ENCODE measurements around the gene USP16. TPM values are rescaled to one million over a fixed set of nuclear protein-coding genes. Genes with fewer than 3 reads are reported as not detected.
A peak's percentile ranks its signal among the peaks of the same experiment; 100 is the strongest.

Gene USP16
- total and polyA plus RNA-seq, 2 donors (not counting 1 experiment from before 2014, with no cell fraction given): 13.1 to 54.7 TPM

DNA sequence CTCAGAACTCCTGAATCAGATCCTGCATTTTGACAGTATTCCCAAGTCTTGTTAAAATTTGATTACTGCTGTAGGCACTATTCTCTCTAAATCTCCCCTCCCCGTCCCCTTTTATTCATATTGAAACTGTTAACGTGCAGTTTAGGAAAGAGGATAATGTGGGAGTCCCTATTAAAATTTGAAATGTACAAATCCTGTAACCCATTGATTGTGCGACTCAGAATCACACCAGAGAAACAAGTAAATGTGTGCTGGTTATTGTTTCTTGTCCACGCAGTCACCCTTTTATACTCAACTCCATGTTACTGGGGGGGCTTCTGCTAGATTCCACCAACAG lies 31.2 kb upstream of the USP16 start:
- POLR2A ChIA-PET: interaction anchor here (0.9 to 2.5 kb wide), 6 partner anchors 10 to 307 kb away, joined by 3 to 25 read pairs (median 10); partner anchors contain the start of genes CCT8, RWDD2B and USP16
- H3K4me2 ChIP-seq (replicated peaks; ENCODE audit: low read depth, low read length, poor library complexity, severe bottlenecking): peak overlapping the region; percentile 84
- peaks cover 25% of the 10 kb centered on the region for H3K4me1 Mint-ChIP-seq
- no CpG with 5 or more reads among the region's 4 CpGs for WGBS (ENCODE audit: insufficient coverage)
- no peaks in the 10 kb centered on the region for H3K27me3 ChIP-seq (replicated peaks in 1 of 4; ENCODE audit: control extremely low read depth in 1 of 4, control insufficient read depth in 3 of 4, insufficient read depth in 4 of 4, low read length in 3 of 4)
- peak overlapping the region; percentile 83 for H2AFZ ChIP-seq (ENCODE audit: insufficient read depth, low read depth, low read length, poor library complexity, severe bottlenecking)
- peaks cover 18 to 20% of the 10 kb centered on the region in 2 donors for H3K4me1 ChIP-seq (ENCODE audit: control insufficient read depth in 2 of 2, insufficient read depth in 2 of 2, low read length in 2 of 2)
- H3K79me2 ChIP-seq (ENCODE audit: control insufficient read depth, insufficient read depth, low read length): peaks cover 39% of the 10 kb centered on the region
- intact Hi-C loops (cut with micrococcal nuclease): loop anchor here (1.0 to 10.0 kb wide), 2 partner anchors 9 to 312 kb away; no protein-coding TSS in a partner anchor
- H3K27ac ChIP-seq (ENCODE audit: low read length in 2 of 2): peak overlapping the region; percentile 88 to 93
- H3K27ac Mint-ChIP-seq: peak overlapping the region; percentile 97
- H3K4me3 ChIP-seq (ENCODE audit: control extremely low read depth in 1 of 5, extremely low read depth in 1 of 5, insufficient read depth in 1 of 5, low read depth in 2 of 5, low read length in 4 of 5): peak overlapping the region; percentile 48 to 64 (median 61)
- no peaks in the 10 kb centered on the region for H3K27me3 Mint-ChIP-seq
- H3K9ac ChIP-seq (ENCODE audit: low read length): peak overlapping the region; percentile 89
- DNase-seq (no peak), ATAC-seq (ENCODE audit: low read depth) (no peak)
- no peaks in the 10 kb centered on the region for H3K9me3 Mint-ChIP-seq (ENCODE audit: insufficient read depth)
- TF ChIP-seq EZH2 (IDR thresholded peaks at IDR 0.05; ENCODE audit: borderline replicate concordance, insufficient read depth, low read depth, low read length, poor library complexity, severe bottlenecking): no peak
- TF ChIP-seq, protein P1, sequence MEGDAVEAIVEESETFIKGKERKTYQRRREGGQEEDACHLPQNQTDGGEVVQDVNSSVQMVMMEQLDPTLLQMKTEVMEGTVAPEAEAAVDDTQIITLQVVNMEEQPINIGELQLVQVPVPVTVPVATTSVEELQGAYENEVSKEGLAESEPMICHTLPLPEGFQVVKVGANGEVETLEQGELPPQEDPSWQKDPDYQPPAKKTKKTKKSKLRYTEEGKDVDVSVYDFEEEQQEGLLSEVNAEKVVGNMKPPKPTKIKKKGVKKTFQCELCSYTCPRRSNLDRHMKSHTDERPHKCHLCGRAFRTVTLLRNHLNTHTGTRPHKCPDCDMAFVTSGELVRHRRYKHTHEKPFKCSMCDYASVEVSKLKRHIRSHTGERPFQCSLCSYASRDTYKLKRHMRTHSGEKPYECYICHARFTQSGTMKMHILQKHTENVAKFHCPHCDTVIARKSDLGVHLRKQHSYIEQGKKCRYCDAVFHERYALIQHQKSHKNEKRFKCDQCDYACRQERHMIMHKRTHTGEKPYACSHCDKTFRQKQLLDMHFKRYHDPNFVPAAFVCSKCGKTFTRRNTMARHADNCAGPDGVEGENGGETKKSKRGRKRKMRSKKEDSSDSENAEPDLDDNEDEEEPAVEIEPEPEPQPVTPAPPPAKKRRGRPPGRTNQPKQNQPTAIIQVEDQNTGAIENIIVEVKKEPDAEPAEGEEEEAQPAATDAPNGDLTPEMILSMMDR (IDR thresholded peaks at IDR 0.05): no peak
- no peaks in the 10 kb centered on the region for H4K20me1 ChIP-seq (ENCODE audit: control insufficient read depth, insufficient read depth, low read length, poor library complexity, severe bottlenecking)
- CTCF ChIA-PET: interaction anchor here (1.2 to 2.1 kb wide), 3 partner anchors 9 to 384 kb away, joined by 3 to 23 read pairs (median 18); partner anchors contain the start of gene USP16
- H3K4me3 Mint-ChIP-seq: peak overlapping the region; percentile 92
- peaks cover 2% of the 10 kb centered on the region in 2 experiments for H3K36me3 ChIP-seq (replicated peaks in 1 of 2; ENCODE audit: control extremely low read depth in 1 of 2, control insufficient read depth in 1 of 2, extremely low read depth in 1 of 2, insufficient read depth in 2 of 2, low read length in 1 of 2)
- no peaks in the 10 kb centered on the region for H3K9me3 ChIP-seq (ENCODE audit: control extremely low read depth in 1 of 3, control insufficient read depth in 2 of 3, insufficient read depth in 1 of 3, low read length in 2 of 3)

DNA sequence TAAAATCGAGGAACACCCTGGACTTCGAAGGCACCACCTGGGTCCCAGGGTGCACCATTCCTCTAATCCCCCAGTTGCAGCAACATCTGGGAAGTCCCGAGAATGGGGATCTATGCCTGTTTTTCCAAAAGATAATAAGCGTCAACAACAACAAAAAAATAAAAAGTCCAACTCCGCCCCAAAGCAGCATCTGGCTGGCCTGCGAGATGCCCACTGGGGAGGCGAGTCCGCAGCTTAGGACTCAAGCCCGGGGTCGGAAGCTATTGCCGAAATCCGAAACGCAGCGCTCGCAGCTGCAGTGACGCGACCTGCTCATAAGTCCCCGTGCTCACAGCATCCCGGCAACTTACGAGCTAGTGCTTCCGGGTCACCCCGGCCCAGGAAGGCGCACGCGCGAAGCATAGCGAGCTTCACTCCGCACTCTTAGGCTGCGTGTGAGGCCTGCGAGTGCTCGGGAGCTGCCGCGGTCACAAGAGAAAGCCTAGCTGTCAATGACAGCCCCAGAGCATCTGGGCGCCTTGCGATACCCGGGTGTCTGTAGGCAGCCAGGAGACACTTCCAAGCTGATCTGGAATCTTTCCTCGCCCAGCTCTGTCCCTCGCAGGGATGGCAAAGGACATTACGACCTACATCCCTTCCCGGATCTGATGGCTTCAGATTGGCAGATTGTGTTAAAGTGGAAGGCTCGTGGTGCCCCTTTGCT lies 21.9 kb upstream of the USP16 start:
- H3K9me3 ChIP-seq (ENCODE audit: control extremely low read depth in 1 of 3, control insufficient read depth in 2 of 3, insufficient read depth in 1 of 3, low read length in 2 of 3): no peaks in the 10 kb centered on the region
- no peaks in the 10 kb centered on the region for H3K27me3 ChIP-seq (replicated peaks in 1 of 4; ENCODE audit: control extremely low read depth in 1 of 4, control insufficient read depth in 3 of 4, insufficient read depth in 4 of 4, low read length in 3 of 4)
- Mint-ChIP-seq H3K27ac (peak overlapping the region; percentile 98), H3K9me3 (ENCODE audit: insufficient read depth) (no peaks in the 10 kb centered on the region), H3K4me1 (peaks cover 12% of the 10 kb centered on the region), H3K4me3 (peak overlapping the region; percentile 98), H3K27me3 (no peaks in the 10 kb centered on the region)
- H3K4me1 ChIP-seq (ENCODE audit: control insufficient read depth in 2 of 2, insufficient read depth in 2 of 2, low read length in 2 of 2): peaks cover 4 to 12% of the 10 kb centered on the region in 2 donors
- under 1% methylated on average over 40 of the region's 41 CpGs for WGBS (ENCODE audit: insufficient coverage)
- intact Hi-C loops (cut with micrococcal nuclease): loop anchor here (1.0 kb wide), 4 partner anchors 9 to 71 kb away; partner anchors contain the start of genes CCT8, RWDD2B and USP16
- POLR2A ChIA-PET: interaction anchor here (0.9 to 2.8 kb wide), 6 partner anchors 10 to 71 kb away, joined by 3 to 35 read pairs (median 15); partner anchors contain the start of genes CCT8, LTN1, RWDD2B and USP16
- H3K4me3 ChIP-seq (ENCODE audit: control extremely low read depth in 1 of 5, extremely low read depth in 1 of 5, insufficient read depth in 1 of 5, low read depth in 2 of 5, low read length in 4 of 5): peak overlapping the region; percentile 65 to 96 (median 76)
- CTCF ChIA-PET: interaction anchor here (1.0 to 2.4 kb wide), 4 partner anchors 9 to 71 kb away, joined by 5 to 18 read pairs (median 11); partner anchors contain the start of genes CCT8, LTN1, RWDD2B and USP16
- peaks cover 0 to under 1% of the 10 kb centered on the region in 2 experiments for H3K36me3 ChIP-seq (replicated peaks in 1 of 2; ENCODE audit: control extremely low read depth in 1 of 2, control insufficient read depth in 1 of 2, extremely low read depth in 1 of 2, insufficient read depth in 2 of 2, low read length in 1 of 2)
- peak overlapping the region; percentile 98 for H3K4me2 ChIP-seq (replicated peaks; ENCODE audit: low read depth, low read length, poor library complexity, severe bottlenecking)
- no peak for TF ChIP-seq EZH2 (IDR thresholded peaks at IDR 0.05; ENCODE audit: borderline replicate concordance, insufficient read depth, low read depth, low read length, poor library complexity, severe bottlenecking)
- TF ChIP-seq, protein P1 (IDR thresholded peaks at IDR 0.05): no peak
- DNase-seq: peak; percentile 96
- peaks cover 4% of the 10 kb centered on the region for H3K79me2 ChIP-seq (ENCODE audit: control insufficient read depth, insufficient read depth, low read length)
- no peaks in the 10 kb centered on the region for H4K20me1 ChIP-seq (ENCODE audit: control insufficient read depth, insufficient read depth, low read length, poor library complexity, severe bottlenecking)
- peak overlapping the region; percentile 99 for H2AFZ ChIP-seq (ENCODE audit: insufficient read depth, low read depth, low read length, poor library complexity, severe bottlenecking)
- peak overlapping the region; percentile 90 to 95 for H3K27ac ChIP-seq (ENCODE audit: low read length in 2 of 2)
- peak; percentile 100 for ATAC-seq (ENCODE audit: low read depth)
- peak overlapping the region; percentile 90 for H3K9ac ChIP-seq (ENCODE audit: low read length)
